BJ (cell line): ENCODE results near the gene MYL7. TPM values are rescaled to one million over a fixed set of nuclear protein-coding genes. Genes with fewer than 3 reads are reported as not detected.

Source experiments
- CTCF ChIA-PET: fragments of 350-600 bp; formaldehyde crosslinking; extraction: SDS; loops from one replicate; lab custom pipeline; 2021; ENCODE audit warnings: antibody characterized with exemption, inconsistent platforms; lab: Yijun Ruan, JAX
- POLR2A ChIA-PET: fragments of 300-600 bp; sonication (Branson Sonifier 250); formaldehyde crosslinking; extraction: SDS; loops from one replicate; lab custom pipeline; 2021; ENCODE audit warnings: antibody characterized with exemption; lab: Charles Lee
- DNase-seq: peaks from one replicate; pipeline ENCODE4 v3.0.0-alpha.2; 2011; ENCODE audit warnings: low read depth
- H3K27me3 ChIP-seq: 2 replicates; pipeline ENCODE4 v1.6.0; 2011; ENCODE audit warnings: low read length; ENCODE audit not compliant: control insufficient read depth, insufficient read depth
- H3K36me3 ChIP-seq: 2 replicates; pipeline ENCODE4 v1.5.1; 2011; ENCODE audit warnings: low read length; ENCODE audit not compliant: control insufficient read depth, insufficient read depth
- H3K4me3 ChIP-seq: 2 replicates; pipeline ENCODE4 v1.5.1; 2011; ENCODE audit warnings: low read depth, mild to moderate bottlenecking, control low read depth, low read length
- polyA plus RNA-seq: library from polyadenylated mRNA; depleted of rRNA; stranded (reverse); fragments of >200 nt; gene quantifications from 2 replicates; pipeline ENCODE4 v1.2.3, GENCODE V29; 2011
- TF ChIP-seq, protein P1 (sequence below): IDR thresholded peaks from 2 replicates; pipeline ENCODE4 v1.5.1; 2011; ENCODE audit warnings: low read depth, mild to moderate bottlenecking, control low read depth, inconsistent platforms, low read length, moderate library complexity; ENCODE audit not compliant: insufficient read depth

The MYL7 gene
- polyA plus RNA-seq, 1 experiment = 0.26 TPM

DNA sequence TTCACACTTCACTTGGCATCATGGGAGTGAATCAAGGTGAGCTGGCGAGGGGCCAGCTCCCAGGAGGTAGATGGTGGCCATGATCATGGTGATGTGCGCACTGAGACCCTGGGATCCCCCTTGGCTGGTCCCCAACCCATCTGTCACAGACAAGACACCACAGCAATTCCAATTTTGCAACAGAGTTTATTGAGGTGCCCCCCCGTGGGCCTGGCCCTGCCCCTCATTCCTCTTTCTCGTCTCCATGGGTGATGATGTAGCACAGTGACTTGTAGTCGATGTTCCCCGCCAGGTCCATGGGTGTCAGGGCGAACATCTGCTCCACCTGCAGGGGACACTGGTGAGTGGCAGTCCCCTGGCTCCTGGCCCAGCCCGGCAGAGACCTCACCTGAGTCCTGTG lies 2.4 kb downstream of the MYL7 start:
- ChIA-PET CTCF (no interaction called here), POLR2A (no interaction called here)
- no peak overlapping the region for H3K4me3 ChIP-seq
- 0 out of 2 replicates have a peak, but pooled peaks cover 2% of the 10 kb centered on the region for H3K27me3 ChIP-seq
- DNase-seq = no peak
- no peaks in the 10 kb centered on the region for H3K36me3 ChIP-seq
- TF ChIP-seq, protein P1, sequence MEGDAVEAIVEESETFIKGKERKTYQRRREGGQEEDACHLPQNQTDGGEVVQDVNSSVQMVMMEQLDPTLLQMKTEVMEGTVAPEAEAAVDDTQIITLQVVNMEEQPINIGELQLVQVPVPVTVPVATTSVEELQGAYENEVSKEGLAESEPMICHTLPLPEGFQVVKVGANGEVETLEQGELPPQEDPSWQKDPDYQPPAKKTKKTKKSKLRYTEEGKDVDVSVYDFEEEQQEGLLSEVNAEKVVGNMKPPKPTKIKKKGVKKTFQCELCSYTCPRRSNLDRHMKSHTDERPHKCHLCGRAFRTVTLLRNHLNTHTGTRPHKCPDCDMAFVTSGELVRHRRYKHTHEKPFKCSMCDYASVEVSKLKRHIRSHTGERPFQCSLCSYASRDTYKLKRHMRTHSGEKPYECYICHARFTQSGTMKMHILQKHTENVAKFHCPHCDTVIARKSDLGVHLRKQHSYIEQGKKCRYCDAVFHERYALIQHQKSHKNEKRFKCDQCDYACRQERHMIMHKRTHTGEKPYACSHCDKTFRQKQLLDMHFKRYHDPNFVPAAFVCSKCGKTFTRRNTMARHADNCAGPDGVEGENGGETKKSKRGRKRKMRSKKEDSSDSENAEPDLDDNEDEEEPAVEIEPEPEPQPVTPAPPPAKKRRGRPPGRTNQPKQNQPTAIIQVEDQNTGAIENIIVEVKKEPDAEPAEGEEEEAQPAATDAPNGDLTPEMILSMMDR = no peak

DNA sequence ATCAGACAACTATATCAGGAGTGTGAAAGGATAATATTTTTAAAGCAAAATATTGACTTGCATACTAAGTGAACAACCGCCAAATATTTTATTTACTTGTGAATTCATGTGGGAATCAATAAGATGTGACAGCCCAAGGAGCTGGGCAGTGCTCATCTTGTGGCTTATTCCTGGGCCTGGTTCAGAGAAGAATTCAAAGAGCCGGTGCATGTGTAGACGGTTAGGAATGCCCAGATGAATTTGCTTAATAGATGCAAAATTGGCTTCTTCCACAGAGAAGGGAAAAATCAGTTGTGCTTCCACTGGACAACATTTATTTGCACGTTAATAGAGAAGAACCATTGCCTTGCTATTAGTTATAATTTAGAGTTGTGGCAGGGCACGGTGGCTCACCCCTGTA lies 4.4 kb downstream of the MYL7 start:
- H3K27me3 ChIP-seq = 0 out of 2 replicates have a peak, but pooled peaks cover 2% of the 10 kb centered on the region
- H3K4me3 ChIP-seq = no peak overlapping the region
- no peak for DNase-seq
- CTCF ChIA-PET = interaction anchor here (1.1 kb wide), 1 partner anchor 13 kb away, joined by 3 read pairs; the partner anchor contains the start of gene POLD2
- POLR2A ChIA-PET = no interaction called here
- no peaks in the 10 kb centered on the region for H3K36me3 ChIP-seq
- TF ChIP-seq, protein P1 = no peak

DNA sequence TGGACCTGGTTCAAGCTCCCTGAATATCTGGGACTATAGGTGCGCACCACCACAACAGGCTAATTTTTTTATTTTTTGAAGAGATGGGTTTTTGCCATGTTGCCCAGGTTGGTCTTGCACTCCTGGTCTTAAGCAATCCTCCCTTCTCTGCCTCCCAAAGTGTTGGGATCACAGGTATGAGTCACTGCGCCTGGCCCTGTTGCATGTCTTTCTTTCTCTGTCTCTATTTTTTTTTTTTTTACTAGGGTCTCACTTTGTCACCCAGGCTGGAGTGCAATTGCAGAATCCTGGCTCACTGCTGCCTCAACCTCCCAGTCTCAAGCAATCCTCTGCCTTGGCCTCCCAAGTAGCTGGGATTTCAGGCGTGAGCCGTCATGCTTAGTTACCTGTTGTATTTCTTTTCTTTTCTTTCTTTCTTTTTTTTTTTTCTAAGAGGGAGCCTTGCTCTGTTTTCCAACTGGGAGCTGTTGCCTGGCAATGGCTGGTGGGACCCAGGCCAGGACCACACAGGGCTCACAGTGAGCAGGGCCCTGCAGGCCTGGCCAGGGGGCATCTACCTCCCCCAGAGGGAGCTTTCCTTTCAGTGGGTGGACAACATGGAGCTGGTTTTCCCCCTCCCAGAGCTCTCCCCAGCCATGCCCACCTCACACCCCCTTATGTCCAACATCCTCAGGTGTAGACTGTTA lies 6.0 kb downstream of the MYL7 start:
- DNase-seq = no peak
- ChIA-PET POLR2A (no interaction called here), CTCF (interaction anchor here (0.7 to 1.2 kb wide), 2 partner anchors 62 to 63 kb away, joined by 3 read pairs; no protein-coding TSS in a partner anchor)
- TF ChIP-seq, protein P1 = no peak
- H3K36me3 ChIP-seq = no peaks in the 10 kb centered on the region
- no peak overlapping the region for H3K4me3 ChIP-seq
- 0 out of 2 replicates have a peak, but pooled peaks cover 2% of the 10 kb centered on the region for H3K27me3 ChIP-seq

DNA sequence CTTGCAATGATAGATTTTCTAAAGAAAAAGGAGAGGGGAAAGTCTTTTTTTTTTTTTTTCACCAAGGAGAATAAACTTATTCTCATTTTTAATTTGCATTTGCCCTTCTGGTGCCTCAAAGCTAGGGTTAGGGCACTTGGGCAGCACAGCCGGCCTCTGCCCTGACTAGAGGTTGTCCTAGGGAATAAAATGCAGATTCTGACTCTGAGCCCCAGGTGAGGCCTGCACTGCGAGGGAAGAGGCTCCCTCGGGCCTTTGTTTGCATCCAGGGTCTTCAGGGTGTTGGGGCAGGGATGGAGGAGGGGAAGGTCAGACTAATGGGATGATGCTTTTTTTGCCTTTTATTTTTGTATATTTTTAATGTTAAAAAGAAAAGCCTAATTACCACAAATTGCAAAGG lies 7.8 kb downstream of the MYL7 start:
- H3K4me3 ChIP-seq = no peak overlapping the region
- TF ChIP-seq, protein P1 = no peak
- H3K36me3 ChIP-seq = no peaks in the 10 kb centered on the region
- 0 out of 2 replicates have a peak, but pooled peaks cover 2% of the 10 kb centered on the region for H3K27me3 ChIP-seq
- ChIA-PET CTCF (no interaction called here), POLR2A (interaction anchor here (0.7 kb wide), 1 partner anchor 58 kb away, joined by 5 read pairs; no protein-coding TSS in a partner anchor)
- DNase-seq = no peak

DNA sequence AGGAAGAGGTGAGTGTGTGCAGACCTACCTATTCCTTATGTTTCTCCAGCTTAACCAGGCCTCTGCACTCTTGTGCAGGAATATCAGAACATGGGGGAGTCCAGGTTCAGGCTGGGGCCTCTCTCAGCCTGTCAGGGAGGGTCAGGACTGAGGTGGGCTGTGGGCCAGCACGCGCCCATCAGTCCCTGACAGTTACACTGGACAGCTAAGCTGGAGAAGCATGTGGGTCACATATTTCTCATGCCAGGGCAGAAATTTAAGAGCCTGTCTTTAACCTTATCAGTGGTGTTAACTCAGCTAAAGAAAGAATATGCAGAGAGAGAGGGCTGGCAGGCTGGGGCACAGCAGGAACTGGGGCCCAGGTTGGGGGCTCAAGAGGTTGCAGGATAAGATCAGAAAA lies 9.1 kb downstream of the MYL7 start:
- DNase-seq = no peak
- CTCF ChIA-PET = interaction anchor here (1.3 to 2.2 kb wide), 4 partner anchors 9 to 63 kb away, joined by 5 to 27 read pairs (median 8); partner anchors contain the start of gene POLD2
- POLR2A ChIA-PET = interaction anchor here (0.5 kb wide), 1 partner anchor 42 kb away, joined by 20 read pairs; no protein-coding TSS in a partner anchor
- Histone ChIP-seq H3K4me3 (no peak overlapping the region), H3K27me3 (no peaks in the 10 kb centered on the region), H3K36me3 (no peaks in the 10 kb centered on the region)
- TF ChIP-seq, protein P1 = no peak
